Left kidney (tissue), 2 donors: Measurements from ENCODE around the gene AGXT. TPM values are rescaled to one million over a fixed set of nuclear protein-coding genes. Genes with fewer than 3 reads are reported as not detected.

Source experiments
- DNase-seq: peaks from one replicate; pipeline ENCODE4 v3.0.0-alpha.2; 2013
- polyA plus RNA-seq: library from polyadenylated mRNA; unstranded; fragments of 120-200 nt; gene quantifications from one replicate; pipeline ENCODE4 v1.2.1, GENCODE V29; 2013; ENCODE audit not compliant: insufficient read length

AGXT gene
- polyA plus RNA-seq, 1 donor, result 0.12 TPM

GRCh38 chr2:240927390-240927781 is 58.8 kb downstream of the AGXT start:
- DNase-seq, result no peak

GRCh38 chr2:240928476-240929363 is 60.1 kb downstream of the AGXT start:
- no peak for DNase-seq

- DNase-seq, result no peak
Measured at GRCh38 chr2:240929364-240930095, 60.9 kb downstream of the AGXT start.

Other genes starting within 250 kb of the AGXT start
- 2.9 TPM for gene GPR35, start 243.3 kb upstream of the AGXT start, polyA plus RNA-seq
- 0.35 TPM for gene AQP12B, start 185.9 kb upstream of the AGXT start, polyA plus RNA-seq
- gene AQP12A, start 177.0 kb upstream of the AGXT start, polyA plus RNA-seq, result not detected
- 11.1 TPM for gene KIF1A, start 48.6 kb upstream of the AGXT start, polyA plus RNA-seq
- gene MAB21L4, start 27.3 kb downstream of the AGXT start, polyA plus RNA-seq, result 4.8 TPM
- gene CROCC2, start 37.5 kb downstream of the AGXT start, polyA plus RNA-seq, result 0.10 TPM
- gene SNED1, start 129.8 kb downstream of the AGXT start, polyA plus RNA-seq, result 8.2 TPM
- gene MTERF4, start 233.5 kb downstream of the AGXT start, polyA plus RNA-seq, result 74.1 TPM